Activated CD8-positive, alpha-beta memory T cell treated with anti-CD3 and anti-CD28 coated beads for 1 hour (primary cell): Measurements from ENCODE around the gene CRYBG2.

Experiments used
- DNase-seq, 2 donors: peaks; one replicate each; pipeline ENCODE4 v3.0.0-alpha.2; 2020; ENCODE audit warnings: low read depth in 1 of 2; ENCODE audit errors: extremely low read depth in 1 of 2

CRYBG2 gene

GRCh38 chr1:26372039-26372438 lies 18.1 kb upstream of the CRYBG2 start:
- DNase-seq = no peak

GRCh38 chr1:26370591-26371382 lies 16.9 kb upstream of the CRYBG2 start:
- no peak for DNase-seq

- no peak for DNase-seq
These were observed 14.6 kb upstream of the CRYBG2 start for GRCh38 chr1:26368486-26368885.

- DNase-seq = no peak
These were observed 14.1 kb upstream of the CRYBG2 start for GRCh38 chr1:26368006-26368405.

- DNase-seq = no peak
These were observed 13.5 kb upstream of the CRYBG2 start for GRCh38 chr1:26367441-26367840.

GRCh38 chr1:26364956-26365355 lies 11.0 kb upstream of the CRYBG2 start:
- DNase-seq = no peak

GRCh38 chr1:26363549-26364448 lies 9.9 kb upstream of the CRYBG2 start:
- DNase-seq = peak; percentile 58 to 83

GRCh38 chr1:26362331-26362730 lies 8.4 kb upstream of the CRYBG2 start:
- DNase-seq = no peak

- DNase-seq = no peak
These were observed 7.7 kb upstream of the CRYBG2 start for GRCh38 chr1:26361605-26362122.

GRCh38 chr1:26360807-26361604 lies 7.1 kb upstream of the CRYBG2 start:
- DNase-seq = no peak

- peak in 1 of 2 donors; percentile 29 for DNase-seq
These were observed 6.3 kb upstream of the CRYBG2 start for GRCh38 chr1:26359981-26360806.

GRCh38 chr1:26358411-26359384 lies 4.8 kb upstream of the CRYBG2 start:
- DNase-seq = peak; percentile 57 to 67

GRCh38 chr1:26357121-26357602 lies 3.2 kb upstream of the CRYBG2 start:
- DNase-seq = no peak

- no peak for DNase-seq
These were observed 2.2 kb upstream of the CRYBG2 start for GRCh38 chr1:26356106-26356505.

- DNase-seq = no peak
These were observed 1.0 kb upstream of the CRYBG2 start for GRCh38 chr1:26354972-26355371.

- DNase-seq = no peak
These were observed 595 bp downstream of the CRYBG2 start for GRCh38 chr1:26353210-26353859.

- no peak for DNase-seq
These were observed 1.6 kb downstream of the CRYBG2 start for GRCh38 chr1:26352338-26352679.

GRCh38 chr1:26351590-26352337 lies 2.2 kb downstream of the CRYBG2 start:
- no peak for DNase-seq
